Activated CD4-positive, alpha-beta T cell treated with anti-CD3 and anti-CD28 coated beads for 36 hours (primary cell): ENCODE measurements around the gene CNGA1. TPM values are rescaled to one million over a fixed set of nuclear protein-coding genes. Genes with fewer than 3 reads are reported as not detected.
A peak's percentile ranks its signal among the peaks of the same experiment; 100 is the strongest.
"Not testable (repeated sequence)": the region's sequence is repeated elsewhere in the genome, so short reads cannot be mapped to it uniquely, and the experiment has no call there.

Experiments
- ATAC-seq: fragments of 200-7000 bp; cut with Tn5 transposase; one replicate; pipeline ENCODE4 v1.10.0; 2021; ENCODE audit warnings: mild to moderate bottlenecking, moderate library complexity
- CTCF ChIA-PET: fragments of 350-600 bp; sonication (Branson Sonifier 250); formaldehyde crosslinking; loops from one replicate; lab custom pipeline; 2021; ENCODE audit warnings: antibody characterized with exemption; lab: Charles Lee
- POLR2A ChIA-PET: fragments of 350-600 bp; sonication (Branson Sonifier 250); formaldehyde crosslinking; loops from one replicate; lab custom pipeline; 2021; ENCODE audit warnings: antibody characterized with exemption, inconsistent platforms; lab: Charles Lee
- DNase-seq: peaks from one replicate; pipeline ENCODE4 v3.0.0-alpha.2; 2020
- H3K27ac Mint-ChIP-seq: one replicate; pipeline ENCODE4 v1.8.0; 2021; ENCODE audit warnings: mixed read lengths
- H3K27me3 Mint-ChIP-seq: one replicate; pipeline ENCODE4 v1.8.0; 2021; ENCODE audit warnings: mixed read lengths
- H3K36me3 Mint-ChIP-seq: one replicate; pipeline ENCODE4 v1.8.0; 2021; ENCODE audit warnings: low read depth, mixed read lengths
- H3K4me1 Mint-ChIP-seq: one replicate; pipeline ENCODE4 v1.8.0; 2021; ENCODE audit warnings: mixed read lengths
- H3K4me3 Mint-ChIP-seq: one replicate; pipeline ENCODE4 v1.8.0; 2021; ENCODE audit warnings: mild to moderate bottlenecking, moderate library complexity, mixed read lengths
- H3K9me3 Mint-ChIP-seq: one replicate; pipeline ENCODE4 v1.8.0; 2021; ENCODE audit warnings: low read depth, mixed read lengths
- intact Hi-C, 2 experiments: fragments of 100-400 bp; cut with DNase I in 1 of 2; cut with micrococcal nuclease in 1 of 2; formaldehyde crosslinking; loops; one replicate each; pipeline versions ENCODE4 v1.14.2 to v1.15.1; 2022 to 2024; cut with DNase I, micrococcal nuclease
- total RNA-seq, 2 experiments: library from RNA; stranded (reverse); gene quantifications; one replicate each; pipeline ENCODE4 v1.2.3, GENCODE V29; 2021

CNGA1 gene
- total RNA-seq, 2 experiments from 2014 or later = 0.16 to 0.30 TPM

GRCh38 chr4:47933840-47934239 is 82.6 kb downstream of the CNGA1 start:
- no peak overlapping the region for H3K4me3 Mint-ChIP-seq
- ChIA-PET POLR2A (interaction anchor here (0.6 kb wide), 1 partner anchor 239 kb away, joined by 4 read pairs; no protein-coding TSS in a partner anchor), CTCF (interaction anchor here (0.6 to 3.4 kb wide), 28 partner anchors 10 to 1089 kb away, joined by 3 to 31 read pairs (median 4); partner anchors contain the start of gene CORIN)
- H3K36me3 Mint-ChIP-seq = no peaks in the 10 kb centered on the region
- ATAC-seq = peak; percentile 49
- H3K27ac Mint-ChIP-seq = no peak overlapping the region
- DNase-seq = no peak
- peaks cover 1% of the 10 kb centered on the region for H3K27me3 Mint-ChIP-seq
- H3K9me3 Mint-ChIP-seq = no peaks in the 10 kb centered on the region
- intact Hi-C loops = loop anchor here (1.0 to 5.0 kb wide), 6 partner anchors 97 to 267 kb away; partner anchors contain the start of gene CORIN (in 1 of the 2)
- H3K4me1 Mint-ChIP-seq = no peaks in the 10 kb centered on the region

- ChIA-PET CTCF (interaction anchor here (0.6 to 1.3 kb wide), 8 partner anchors 13 to 443 kb away, joined by 3 to 4 read pairs (median 3); no protein-coding TSS in a partner anchor), POLR2A (no interaction called here)
- intact Hi-C loops = loop anchor here in 1 of 2 experiments (5.0 kb wide), 4 partner anchors 94 to 264 kb away; partner anchors contain the start of gene CORIN
Observed at GRCh38 chr4:47930971-47931804, 85.3 kb downstream of the CNGA1 start.

GRCh38 chr4:47929682-47930201 is 86.7 kb downstream of the CNGA1 start:
- ChIA-PET CTCF (no interaction called here), POLR2A (no interaction called here)
- DNase-seq (no peak), ATAC-seq (no peak)
- intact Hi-C loops = loop anchor here in 1 of 2 experiments (5.0 kb wide), 4 partner anchors 92 to 262 kb away; partner anchors contain the start of gene CORIN
- Mint-ChIP-seq H3K27ac (no peak overlapping the region), H3K27me3 (peaks cover 13% of the 10 kb centered on the region), H3K36me3 (no peaks in the 10 kb centered on the region), H3K9me3 (no peaks in the 10 kb centered on the region), H3K4me3 (no peak overlapping the region), H3K4me1 (peaks cover 4% of the 10 kb centered on the region)

More at GRCh38 chr4:47930971-47931804, 85.3 kb downstream of the CNGA1 start:
- ATAC-seq (no peak), DNase-seq (no peak)
- no peak overlapping the region for H3K27ac Mint-ChIP-seq
- H3K4me3 Mint-ChIP-seq = no peak overlapping the region
- H3K9me3 Mint-ChIP-seq = no peaks in the 10 kb centered on the region
- peaks cover 8% of the 10 kb centered on the region for H3K27me3 Mint-ChIP-seq
- H3K36me3 Mint-ChIP-seq = no peaks in the 10 kb centered on the region
- H3K4me1 Mint-ChIP-seq = peaks cover 4% of the 10 kb centered on the region

- peak overlapping the region; percentile 43 for H3K4me3 Mint-ChIP-seq
- CTCF ChIA-PET = interaction anchor here (0.8 to 2.4 kb wide), 5 partner anchors 29 to 251 kb away, joined by 3 to 13 read pairs (median 3); no protein-coding TSS in a partner anchor
- POLR2A ChIA-PET = no interaction called here
- no peak overlapping the region for H3K27ac Mint-ChIP-seq
- peaks cover 19% of the 10 kb centered on the region for H3K27me3 Mint-ChIP-seq
- no peaks in the 10 kb centered on the region for H3K36me3 Mint-ChIP-seq
- no peaks in the 10 kb centered on the region for H3K9me3 Mint-ChIP-seq
- peaks cover 4% of the 10 kb centered on the region for H3K4me1 Mint-ChIP-seq
- ATAC-seq (peak; percentile 100), DNase-seq (peak; percentile 75)
- intact Hi-C loops = loop anchor here in 1 of 2 experiments (2.0 kb wide), 2 partner anchors 160 to 212 kb away; no protein-coding TSS in a partner anchor
Observed at GRCh38 chr4:47926667-47927258, 89.7 kb downstream of the CNGA1 start.

GRCh38 chr4:47923261-47923608 is 93.2 kb downstream of the CNGA1 start:
- intact Hi-C loops, DNase-seq, CTCF ChIA-PET, H3K4me3 Mint-ChIP-seq, H3K27ac Mint-ChIP-seq, H3K9me3 Mint-ChIP-seq, POLR2A ChIA-PET, ATAC-seq, H3K36me3 Mint-ChIP-seq, H3K4me1 Mint-ChIP-seq: not testable (repeated sequence)
- H3K27me3 Mint-ChIP-seq = peaks cover 24% of the 10 kb centered on the region

GRCh38 chr4:47922436-47923260 is 93.8 kb downstream of the CNGA1 start:
- H3K4me3 Mint-ChIP-seq, intact Hi-C loops, H3K4me1 Mint-ChIP-seq, H3K36me3 Mint-ChIP-seq, CTCF ChIA-PET, H3K27ac Mint-ChIP-seq, H3K9me3 Mint-ChIP-seq, POLR2A ChIA-PET, DNase-seq, ATAC-seq: not testable (repeated sequence)
- peaks cover 24% of the 10 kb centered on the region for H3K27me3 Mint-ChIP-seq

- ATAC-seq, H3K4me3 Mint-ChIP-seq, H3K27me3 Mint-ChIP-seq, H3K27ac Mint-ChIP-seq, DNase-seq, POLR2A ChIA-PET, H3K9me3 Mint-ChIP-seq: not testable (repeated sequence)
- intact Hi-C loops = loop anchor here in 1 of 2 experiments (10.0 kb wide), 1 partner anchor 452 kb away; the partner anchor contains the start of gene COMMD8
- CTCF ChIA-PET = interaction anchor here (0.8 to 1.2 kb wide), 2 partner anchors 18 to 166 kb away, joined by 3 read pairs; no protein-coding TSS in a partner anchor
- H3K36me3 Mint-ChIP-seq = peaks cover 12% of the 10 kb centered on the region
- H3K4me1 Mint-ChIP-seq = peaks cover 17% of the 10 kb centered on the region
Observed at GRCh38 chr4:47917163-47917562, 99.3 kb downstream of the CNGA1 start.

GRCh38 chr4:47915378-47915777 is 101.1 kb downstream of the CNGA1 start:
- Mint-ChIP-seq H3K36me3 (peaks cover 24% of the 10 kb centered on the region), H3K27me3 (peaks cover 2% of the 10 kb centered on the region), H3K27ac (peak overlapping the region; percentile 81), H3K4me3 (peak overlapping the region; percentile 94), H3K4me1 (peaks cover 25% of the 10 kb centered on the region), H3K9me3 (no peaks in the 10 kb centered on the region)
- no peak for DNase-seq
- intact Hi-C loops = loop anchor here (2.0 to 10.0 kb wide), 4 partner anchors 41 to 451 kb away; partner anchors contain the start of gene COMMD8 (in 1 of the 2)
- ChIA-PET POLR2A (no interaction called here), CTCF (interaction anchor here (1.3 kb wide), 1 partner anchor 14 kb away, joined by 3 read pairs; no protein-coding TSS in a partner anchor)
- no peak for ATAC-seq

GRCh38 chr4:47914926-47915237 is 101.6 kb downstream of the CNGA1 start:
- Mint-ChIP-seq H3K27ac (peak overlapping the region; percentile 81), H3K36me3 (peaks cover 29% of the 10 kb centered on the region), H3K4me1 (peaks cover 25% of the 10 kb centered on the region), H3K9me3 (no peaks in the 10 kb centered on the region), H3K4me3 (peak overlapping the region; percentile 94), H3K27me3 (no peaks in the 10 kb centered on the region)
- DNase-seq (no peak), ATAC-seq (peak; percentile 34)
- POLR2A ChIA-PET = interaction anchor here (0.7 to 1.0 kb wide), 2 partner anchors 11 to 74 kb away, joined by 3 to 6 read pairs; no protein-coding TSS in a partner anchor
- intact Hi-C loops = loop anchor here (1.0 to 10.0 kb wide), 10 partner anchors 40 to 865 kb away; partner anchors contain the start of genes COMMD8 (in 2 of the 2), SLAIN2 (in 2 of the 2), CNGA1 (in 1 of the 2) and CORIN (in 1 of the 2)
- CTCF ChIA-PET = interaction anchor here (0.6 to 1.3 kb wide), 2 partner anchors 14 to 215 kb away, joined by 3 read pairs; no protein-coding TSS in a partner anchor
